IMR-90 (cell line): ENCODE results near the gene GNG12. TPM values are rescaled to one million over a fixed set of nuclear protein-coding genes. Genes with fewer than 3 reads are reported as not detected.

Experiments used
- ATAC-seq: fragments of 200-7000 bp; cut with Tn5 transposase; 2 replicates; pipeline ENCODE4 v1.9.1; 2020; ENCODE audit warnings: low read depth, mild to moderate bottlenecking, moderate library complexity
- BruUV-seq: library from RNA; stranded (reverse); fragments of 400-500 nt; replicated peaks from 2 replicates; lab custom pipeline; 2021; lab: Mats Ljungman, UMichigan
- CTCF ChIA-PET: fragments of 300-600 bp; formaldehyde crosslinking; extraction: SDS; loops from one replicate; lab custom pipeline; 2021; ENCODE audit warnings: antibody characterized with exemption; lab: Yijun Ruan, JAX
- POLR2A ChIA-PET: fragments of 300-600 bp; sonication (Branson Sonifier 250); formaldehyde crosslinking; loops from one replicate; lab custom pipeline; 2022; ENCODE audit warnings: antibody characterized with exemption; ENCODE audit not compliant: unreplicated experiment; lab: Charles Lee
- DNase-seq: peaks from one replicate; pipeline ENCODE4 v3.0.0; 2013
- H2AFZ ChIP-seq: replicated peaks from 2 replicates; pipeline ENCODE3; 2013; ENCODE audit warnings: low read length, mild to moderate bottlenecking; ENCODE audit not compliant: poor library complexity
- H2AK5ac ChIP-seq: 2 replicates; pipeline ENCODE4 v1.6.1; 2013; ENCODE audit warnings: low read depth, low read length, inconsistent platforms
- H2AK9ac ChIP-seq: replicated peaks from 2 replicates; pipeline ENCODE3; 2013; ENCODE audit warnings: mild to moderate bottlenecking, low read depth, low read length, moderate library complexity; ENCODE audit not compliant: poor library complexity
- H2BK120ac ChIP-seq: 2 replicates; pipeline ENCODE4 v1.6.1; 2013; ENCODE audit warnings: low read depth, low read length, inconsistent platforms
- H2BK15ac ChIP-seq: 3 replicates; pipeline ENCODE4 v1.6.1; 2013; ENCODE audit warnings: low read depth, low read length, inconsistent platforms
- H2BK20ac ChIP-seq: 2 replicates; pipeline ENCODE4 v1.6.1; 2013; ENCODE audit warnings: low read depth, mild to moderate bottlenecking, inconsistent platforms, low read length, moderate library complexity
- H2BK5ac ChIP-seq: 2 replicates; pipeline ENCODE4 v1.6.1; 2013; ENCODE audit warnings: mild to moderate bottlenecking, low read depth, low read length, inconsistent platforms; ENCODE audit not compliant: poor library complexity, severe bottlenecking
- H3K14ac ChIP-seq: replicated peaks from 2 replicates; pipeline ENCODE4 v1.6.1; 2013; ENCODE audit warnings: low read depth, low read length, inconsistent platforms
- H3K18ac ChIP-seq: 2 replicates; pipeline ENCODE4 v1.6.1; 2013; ENCODE audit warnings: low read depth, low read length, control low read depth
- H3K23ac ChIP-seq: 2 replicates; pipeline ENCODE4 v1.6.1; 2013; ENCODE audit warnings: low read depth, low read length, inconsistent platforms
- H3K27ac ChIP-seq: 2 replicates; pipeline ENCODE4 v1.5.1; 2013; ENCODE audit warnings: mild to moderate bottlenecking, control low read depth, low read length; ENCODE audit not compliant: insufficient read depth
- H3K27me3 ChIP-seq: 2 replicates; pipeline ENCODE4 v1.6.1; 2013; ENCODE audit warnings: low read length; ENCODE audit not compliant: control insufficient read depth, insufficient read depth
- H3K36me3 ChIP-seq: 2 replicates; pipeline ENCODE4 v1.6.1; 2013; ENCODE audit warnings: low read length, mixed read lengths; ENCODE audit not compliant: control insufficient read depth, insufficient read depth
- H3K4ac ChIP-seq: 2 replicates; pipeline ENCODE4 v1.6.1; 2013; ENCODE audit warnings: low read depth, low read length, inconsistent platforms
- H3K4me1 ChIP-seq: 2 replicates; pipeline ENCODE4 v1.6.1; 2013; ENCODE audit warnings: low read length, mixed read lengths; ENCODE audit not compliant: control insufficient read depth, insufficient read depth
- H3K4me2 ChIP-seq: 2 replicates; pipeline ENCODE4 v1.6.1; 2013; ENCODE audit warnings: low read depth, mild to moderate bottlenecking, control low read depth, low read length, moderate library complexity
- H3K4me3 ChIP-seq: 2 replicates; pipeline ENCODE4 v1.5.1; 2013; ENCODE audit warnings: low read depth, mild to moderate bottlenecking, control low read depth, low read length, moderate library complexity; ENCODE audit not compliant: insufficient read depth
- H3K56ac ChIP-seq: 2 replicates; pipeline ENCODE4 v1.6.1; 2013; ENCODE audit warnings: low read length, inconsistent platforms; ENCODE audit not compliant: insufficient read depth; ENCODE audit errors: extremely low read depth
- H3K79me1 ChIP-seq, 2 experiments: 2 replicates each; pipeline ENCODE4 v1.6.1; 2013; ENCODE audit warnings: low read length in 2 of 2, inconsistent platforms in 1 of 2, low read depth in 1 of 2
- H3K9ac ChIP-seq: 2 replicates; pipeline ENCODE4 v1.6.1; 2013; ENCODE audit warnings: low read depth, low read length, control low read depth
- H3K9me1 ChIP-seq: 2 replicates; pipeline ENCODE4 v1.6.1; 2013; ENCODE audit warnings: low read length, inconsistent platforms; ENCODE audit not compliant: insufficient read depth
- H3K9me3 ChIP-seq: 2 replicates; pipeline ENCODE4 v1.6.1; 2013; ENCODE audit warnings: low read length; ENCODE audit not compliant: control insufficient read depth, insufficient read depth
- H4K20me1 ChIP-seq: 2 replicates; pipeline ENCODE4 v1.6.1; 2013; ENCODE audit warnings: low read length, inconsistent platforms; ENCODE audit not compliant: insufficient read depth
- H4K5ac ChIP-seq: 2 replicates; pipeline ENCODE4 v1.6.1; 2013; ENCODE audit warnings: mild to moderate bottlenecking, low read depth, low read length, control low read depth
- H4K8ac ChIP-seq, 2 experiments: 2 replicates each; pipeline ENCODE4 v1.6.1; 2013; ENCODE audit warnings: low read depth in 2 of 2, low read length in 2 of 2, control low read depth in 1 of 2, inconsistent platforms in 1 of 2
- H4K91ac ChIP-seq: 2 replicates; pipeline ENCODE4 v1.6.1; 2013; ENCODE audit warnings: low read depth, low read length, inconsistent platforms; ENCODE audit not compliant: insufficient read depth
- CTCF ChIP-seq: conservative IDR thresholded peaks from 2 replicates; pipeline ENCODE4 v1.5.1; 2012; ENCODE audit warnings: mild to moderate bottlenecking, low read depth, low read length, improper control_type of control experiment
- NFE2L2 ChIP-seq: fragments of 150-350 bp; IDR thresholded peaks from 2 replicates; pipeline ENCODE4 v1.6.1; 2016; ENCODE audit warnings: low read depth, mild to moderate bottlenecking, low read length
- RCOR1 ChIP-seq: IDR thresholded peaks from 2 replicates; pipeline ENCODE4 v1.6.1; 2012; ENCODE audit warnings: mild to moderate bottlenecking, low read length, improper control_type of control experiment; ENCODE audit not compliant: insufficient replicate concordance
- RFX5 ChIP-seq: IDR thresholded peaks from 2 replicates; pipeline ENCODE4 v1.8.0; 2012; ENCODE audit warnings: low read depth, mild to moderate bottlenecking, low read length, moderate library complexity
- WGBS, 2 experiments: methylation state at CpG; one replicate each; pipeline versions ENCODE4 v1.1.5 to v1.1.7; 2013; ENCODE audit warnings: missing lambda C conversion rate in 2 of 2; ENCODE audit not compliant: insufficient read length in 1 of 2; ENCODE audit errors: extremely low coverage in 2 of 2; 5-methylcytosine and 5-hydroxymethylcytosine counted together
- dilution Hi-C: fragments of 300-500 bp; cut with HindIII; formaldehyde crosslinking; loops from one replicate; pipeline ENCODE4 v1.14.3; 2018; ENCODE audit warnings: low sequenced_read_pairs; ENCODE audit not compliant: unreplicated experiment
- in situ Hi-C: fragments of 300-500 bp; cut with MboI; formaldehyde crosslinking; loops from 3 replicates; pipeline ENCODE4 v1.14.3; 2019; ENCODE audit warnings: low sequenced_read_pairs, inconsistent platforms, mixed read lengths
- intact Hi-C: fragments of 100-400 bp; cut with micrococcal nuclease; formaldehyde crosslinking; loops from 2 replicates; pipeline ENCODE4 v1.10.0; 2022
- polyA plus RNA-seq, 3 experiments: library from polyadenylated mRNA; depleted of rRNA; stranded (reverse); fragments of >200 nt; gene quantifications; 2 replicates each; pipeline ENCODE4 v1.2.3, GENCODE V29; 2012; ENCODE audit warnings: low replicate concordance in 1 of 3
- total RNA-seq: library from RNA; depleted of rRNA; stranded (reverse); fragments of >200 nt; gene quantifications from 2 replicates; pipeline ENCODE4 v1.2.3, GENCODE V29; 2012

Gene GNG12
- total and polyA plus RNA-seq, 2 of the 4 experiments (the other 2 are of a cell fraction): 92.3 to 132 TPM

DNA sequence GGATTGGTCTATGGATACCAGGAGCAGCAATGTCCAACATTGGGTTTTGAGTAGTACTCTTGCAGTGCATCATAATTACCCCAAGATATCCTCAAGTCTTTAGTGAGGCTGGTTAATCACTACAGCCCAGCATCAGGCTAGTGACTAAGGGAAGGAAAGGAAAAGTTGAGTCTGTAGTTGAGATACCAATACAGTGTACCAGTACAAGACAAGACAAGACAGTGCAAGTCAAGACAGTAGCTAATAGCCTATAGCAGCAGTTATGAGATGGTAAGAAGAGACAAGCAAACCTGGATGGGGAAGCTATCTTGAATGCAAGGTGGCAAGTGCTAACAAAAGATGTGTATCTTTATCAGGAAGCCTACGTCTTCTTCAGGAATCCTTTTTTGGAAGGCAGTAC, 13.3 kb upstream of the GNG12 start:
- CTCF ChIA-PET: interaction anchor here (0.7 to 1.7 kb wide), 2 partner anchors 80 to 86 kb away, joined by 4 to 5 read pairs; no protein-coding TSS in a partner anchor
- Histone ChIP-seq H3K27ac (no peak overlapping the region), H2BK5ac (no peak overlapping the region), H3K4me2 (no peak overlapping the region), H2BK120ac (no peak overlapping the region), H3K27me3 (no peaks in the 10 kb centered on the region), H2BK20ac (no peak overlapping the region), H3K79me1 (0 out of 4 replicates have a peak, but pooled peaks cover 0 to 3% of the 10 kb centered on the region in 2 experiments), H3K9me3 (no peaks in the 10 kb centered on the region), H2AK5ac (no peak overlapping the region), H2BK15ac (no peak overlapping the region; the same call in 2 of the 3 replicates), H3K9me1 (peaks cover 8% of the 10 kb centered on the region), H3K9ac (no peak overlapping the region), H3K14ac (no peak overlapping the region), H4K8ac (no peak overlapping the region), H2AK9ac (no peak overlapping the region), H4K20me1 (no peaks in the 10 kb centered on the region), H3K56ac (no peak overlapping the region), H2AFZ (no peak overlapping the region), H3K18ac (no peak overlapping the region), H3K4ac (no peak overlapping the region), H3K4me3 (no peak overlapping the region), H4K5ac (no peak overlapping the region), H3K36me3 (no peaks in the 10 kb centered on the region), H3K4me1 (peaks cover 4% of the 10 kb centered on the region), H4K91ac (no peak overlapping the region), H3K23ac (no peak overlapping the region)
- no TSS peak for BruUV-seq
- intact Hi-C loops (no loop called here), in situ Hi-C loops (loop anchor here (10.0 kb wide), 1 partner anchor 312 kb away; no protein-coding TSS in a partner anchor), dilution Hi-C loops (no loop called here)
- WGBS, 2 experiments: no CpG with 5 or more reads among the region's 1 CpG
- no peak for TF ChIP-seq CTCF
- no peak for TF ChIP-seq RCOR1
- TF ChIP-seq NFE2L2: no peak
- no peak for TF ChIP-seq RFX5
- POLR2A ChIA-PET: no interaction called here
- DNase-seq: no peak
- ATAC-seq: no peak
